HepG2 (cell line): ENCODE measurements around the gene FSD1. TPM values are rescaled to one million over a fixed set of nuclear protein-coding genes. Genes with fewer than 3 reads are reported as not detected.

ENCODE experiments used
- BORCS8-MEF2B ChIP-seq: sonication (generic); formaldehyde crosslinking; IDR thresholded peaks from 2 replicates; pipeline ENCODE4 v1.8.0; 2022; ENCODE audit warnings: mild to moderate bottlenecking, missing genetic modification reagents
- HNRNPL ChIP-seq: fragments of 200-400 bp; formaldehyde crosslinking; IDR thresholded peaks from 2 replicates; pipeline ENCODE4 v1.6.1; 2017; ENCODE audit warnings: mild to moderate bottlenecking, low read depth, low read length
- SP2 ChIP-seq: sonication (generic); formaldehyde crosslinking; IDR thresholded peaks from 2 replicates; pipeline ENCODE4 v1.5.1; 2020; ENCODE audit warnings: mild to moderate bottlenecking, missing genetic modification reagents
- TIGD3 ChIP-seq: sonication (generic); formaldehyde crosslinking; IDR thresholded peaks from 2 replicates; pipeline ENCODE4 v1.5.1; 2020; ENCODE audit warnings: mild to moderate bottlenecking, missing genetic modification reagents, borderline replicate concordance
- ZBTB37 ChIP-seq: sonication (generic); formaldehyde crosslinking; IDR thresholded peaks from 2 replicates; pipeline ENCODE4 v1.4.0; 2020; ENCODE audit warnings: mild to moderate bottlenecking, missing genetic modification reagents
- ZNF121 ChIP-seq: sonication (generic); formaldehyde crosslinking; IDR thresholded peaks from 2 replicates; pipeline ENCODE4 v1.5.0; 2020; ENCODE audit warnings: mild to moderate bottlenecking, missing genetic modification reagents
- ZNF17 ChIP-seq: sonication (generic); formaldehyde crosslinking; IDR thresholded peaks from 2 replicates; pipeline ENCODE4 v1.5.0; 2020; ENCODE audit warnings: mild to moderate bottlenecking, missing genetic modification reagents
- ZNF562 ChIP-seq: sonication (generic); formaldehyde crosslinking; IDR thresholded peaks from 2 replicates; pipeline ENCODE4 v1.8.0; 2022; ENCODE audit warnings: missing genetic modification reagents, borderline replicate concordance
- polyA plus RNA-seq, 8 experiments: library from polyadenylated mRNA; depleted of rRNA in 3 of 8; stranded (reverse) in 7 of 8; unstranded in 1 of 8; fragments of >200 nt; fragmentation: Illumina TruSeq in 4 of 8; extraction: Trizol in 4 of 8; gene quantifications; 2 replicates each; pipeline versions ENCODE4 v1.2.1 to v1.2.3, GENCODE V29; 2011 to 2016; ENCODE audit warnings: low read depth in 4 of 8, missing spikeins in 1 of 8, mixed read lengths in 1 of 8; ENCODE audit not compliant: insufficient read depth in 1 of 8
- total RNA-seq, 5 experiments: library from RNA; depleted of rRNA; stranded (reverse); fragments of >200 nt; fragmentation: Illumina TruSeq; extraction: Trizol; gene quantifications; 2 replicates each; pipeline ENCODE4 v1.2.3, GENCODE V29; 2016; ENCODE audit warnings: low read depth in 1 of 5
- TF ChIP-seq, protein P1 (sequence below): sonication (generic); formaldehyde crosslinking; IDR thresholded peaks from 2 replicates; pipeline ENCODE4 v1.5.0; 2020; ENCODE audit warnings: mild to moderate bottlenecking, missing genetic modification reagents, borderline replicate concordance
- TF ChIP-seq, protein P2 (sequence below): sonication (generic); formaldehyde crosslinking; IDR thresholded peaks from 2 replicates; pipeline ENCODE4 v1.5.1; 2020; ENCODE audit warnings: missing genetic modification reagents, mild to moderate bottlenecking, borderline replicate concordance
- TF ChIP-seq, protein P3 (sequence below): sonication (generic); formaldehyde crosslinking; IDR thresholded peaks from 2 replicates; pipeline ENCODE4 v1.5.0; 2020; ENCODE audit warnings: mild to moderate bottlenecking, missing genetic modification reagents
- TF ChIP-seq, protein P4 (sequence below): sonication (generic); formaldehyde crosslinking; IDR thresholded peaks from 2 replicates; pipeline ENCODE4 v1.4.0; 2020; ENCODE audit warnings: missing genetic modification reagents

Gene FSD1
- total and polyA plus RNA-seq, 2 of the 13 experiments (the other 11 are each of a cell fraction or from before 2014, with no cell fraction given), result 0.29 to 0.66 TPM

DNA sequence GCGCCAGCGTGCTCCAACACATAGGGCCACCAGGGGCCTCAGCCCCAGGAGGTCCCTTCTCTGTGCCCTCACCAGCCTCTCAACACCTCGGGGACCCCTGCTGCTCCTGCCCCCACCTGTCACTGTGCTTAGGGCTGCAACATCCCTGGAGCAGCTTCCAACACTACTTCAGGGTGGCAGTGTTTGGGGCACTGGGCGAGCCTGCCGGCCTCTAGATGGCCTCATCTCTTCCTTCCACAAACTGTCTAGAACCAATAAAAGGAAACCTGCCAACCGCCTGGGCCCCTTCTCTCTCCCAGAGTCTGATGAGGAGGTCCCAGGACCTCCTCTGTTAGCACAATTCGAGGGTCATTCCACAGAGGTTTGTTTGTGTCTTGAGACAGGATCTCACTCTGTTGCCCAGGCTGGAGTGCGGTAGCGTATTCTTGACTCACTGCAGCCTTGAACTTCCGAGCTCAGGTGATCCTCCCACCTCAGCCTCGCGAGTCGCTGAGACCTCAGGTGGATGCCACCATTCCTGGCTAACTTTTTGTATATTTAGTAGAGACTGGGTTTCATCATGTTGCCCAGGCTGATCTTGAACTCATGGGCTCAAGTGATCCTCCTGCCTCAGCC is 35.5 kb upstream of the FSD1 start (continued):
- no peak for TF ChIP-seq HNRNPL
- TF ChIP-seq SP2 (CRISPR knock-in tag), result no peak
- TF ChIP-seq, protein P1, sequence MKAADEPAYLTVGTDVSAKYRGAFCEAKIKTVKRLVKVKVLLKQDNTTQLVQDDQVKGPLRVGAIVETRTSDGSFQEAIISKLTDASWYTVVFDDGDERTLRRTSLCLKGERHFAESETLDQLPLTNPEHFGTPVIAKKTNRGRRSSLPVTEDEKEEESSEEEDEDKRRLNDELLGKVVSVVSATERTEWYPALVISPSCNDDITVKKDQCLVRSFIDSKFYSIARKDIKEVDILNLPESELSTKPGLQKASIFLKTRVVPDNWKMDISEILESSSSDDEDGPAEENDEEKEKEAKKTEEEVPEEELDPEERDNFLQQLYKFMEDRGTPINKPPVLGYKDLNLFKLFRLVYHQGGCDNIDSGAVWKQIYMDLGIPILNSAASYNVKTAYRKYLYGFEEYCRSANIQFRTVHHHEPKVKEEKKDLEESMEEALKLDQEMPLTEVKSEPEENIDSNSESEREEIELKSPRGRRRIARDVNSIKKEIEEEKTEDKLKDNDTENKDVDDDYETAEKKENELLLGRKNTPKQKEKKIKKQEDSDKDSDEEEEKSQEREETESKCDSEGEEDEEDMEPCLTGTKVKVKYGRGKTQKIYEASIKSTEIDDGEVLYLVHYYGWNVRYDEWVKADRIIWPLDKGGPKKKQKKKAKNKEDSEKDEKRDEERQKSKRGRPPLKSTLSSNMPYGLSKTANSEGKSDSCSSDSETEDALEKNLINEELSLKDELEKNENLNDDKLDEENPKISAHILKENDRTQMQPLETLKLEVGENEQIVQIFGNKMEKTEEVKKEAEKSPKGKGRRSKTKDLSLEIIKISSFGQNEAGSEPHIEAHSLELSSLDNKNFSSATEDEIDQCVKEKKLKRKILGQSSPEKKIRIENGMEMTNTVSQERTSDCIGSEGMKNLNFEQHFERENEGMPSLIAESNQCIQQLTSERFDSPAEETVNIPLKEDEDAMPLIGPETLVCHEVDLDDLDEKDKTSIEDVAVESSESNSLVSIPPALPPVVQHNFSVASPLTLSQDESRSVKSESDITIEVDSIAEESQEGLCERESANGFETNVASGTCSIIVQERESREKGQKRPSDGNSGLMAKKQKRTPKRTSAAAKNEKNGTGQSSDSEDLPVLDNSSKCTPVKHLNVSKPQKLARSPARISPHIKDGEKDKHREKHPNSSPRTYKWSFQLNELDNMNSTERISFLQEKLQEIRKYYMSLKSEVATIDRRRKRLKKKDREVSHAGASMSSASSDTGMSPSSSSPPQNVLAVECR, result no peak
- no peak for TF ChIP-seq ZNF17 (CRISPR knock-in tag)
- TF ChIP-seq, protein P2, sequence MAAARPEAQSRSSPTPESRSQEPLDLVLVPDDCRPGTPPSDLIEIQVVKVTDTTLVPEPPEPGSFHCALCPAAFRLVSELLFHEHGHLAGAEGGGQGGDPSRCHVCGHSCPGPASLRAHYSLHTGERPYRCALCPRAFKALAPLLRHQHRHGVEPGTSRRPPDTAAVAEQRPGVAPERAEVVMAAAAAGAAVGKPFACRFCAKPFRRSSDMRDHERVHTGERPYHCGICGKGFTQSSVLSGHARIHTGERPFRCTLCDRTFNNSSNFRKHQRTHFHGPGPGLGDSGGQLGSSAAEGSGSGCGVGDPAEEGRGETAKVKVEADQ (CRISPR knock-in tag), result no peak
- TF ChIP-seq TIGD3 (CRISPR knock-in tag), result no peak
- TF ChIP-seq, protein P3, sequence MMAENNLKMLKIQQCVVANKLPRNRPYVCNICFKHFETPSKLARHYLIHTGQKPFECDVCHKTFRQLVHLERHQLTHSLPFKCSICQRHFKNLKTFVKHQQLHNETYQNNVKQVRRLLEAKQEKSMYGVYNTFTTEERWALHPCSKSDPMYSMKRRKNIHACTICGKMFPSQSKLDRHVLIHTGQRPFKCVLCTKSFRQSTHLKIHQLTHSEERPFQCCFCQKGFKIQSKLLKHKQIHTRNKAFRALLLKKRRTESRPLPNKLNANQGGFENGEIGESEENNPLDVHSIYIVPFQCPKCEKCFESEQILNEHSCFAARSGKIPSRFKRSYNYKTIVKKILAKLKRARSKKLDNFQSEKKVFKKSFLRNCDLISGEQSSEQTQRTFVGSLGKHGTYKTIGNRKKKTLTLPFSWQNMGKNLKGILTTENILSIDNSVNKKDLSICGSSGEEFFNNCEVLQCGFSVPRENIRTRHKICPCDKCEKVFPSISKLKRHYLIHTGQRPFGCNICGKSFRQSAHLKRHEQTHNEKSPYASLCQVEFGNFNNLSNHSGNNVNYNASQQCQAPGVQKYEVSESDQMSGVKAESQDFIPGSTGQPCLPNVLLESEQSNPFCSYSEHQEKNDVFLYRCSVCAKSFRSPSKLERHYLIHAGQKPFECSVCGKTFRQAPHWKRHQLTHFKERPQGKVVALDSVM (CRISPR knock-in tag), result peak; percentile 36; the same call in 1 of the 2 replicates
- TF ChIP-seq BORCS8-MEF2B (CRISPR knock-in tag), result no peak
- TF ChIP-seq ZNF562 (CRISPR knock-in tag), result no peak
- TF ChIP-seq ZBTB37 (CRISPR knock-in tag), result no peak
- peak; percentile 56; the same call in 1 of the 2 replicates for TF ChIP-seq ZNF121 (CRISPR knock-in tag)
- TF ChIP-seq, protein P4, sequence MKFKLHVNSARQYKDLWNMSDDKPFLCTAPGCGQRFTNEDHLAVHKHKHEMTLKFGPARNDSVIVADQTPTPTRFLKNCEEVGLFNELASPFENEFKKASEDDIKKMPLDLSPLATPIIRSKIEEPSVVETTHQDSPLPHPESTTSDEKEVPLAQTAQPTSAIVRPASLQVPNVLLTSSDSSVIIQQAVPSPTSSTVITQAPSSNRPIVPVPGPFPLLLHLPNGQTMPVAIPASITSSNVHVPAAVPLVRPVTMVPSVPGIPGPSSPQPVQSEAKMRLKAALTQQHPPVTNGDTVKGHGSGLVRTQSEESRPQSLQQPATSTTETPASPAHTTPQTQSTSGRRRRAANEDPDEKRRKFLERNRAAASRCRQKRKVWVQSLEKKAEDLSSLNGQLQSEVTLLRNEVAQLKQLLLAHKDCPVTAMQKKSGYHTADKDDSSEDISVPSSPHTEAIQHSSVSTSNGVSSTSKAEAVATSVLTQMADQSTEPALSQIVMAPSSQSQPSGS, result no peak
